Renal pelvis (tissue), 4 donors: Measurements from ENCODE around the gene SLC25A21. TPM values are rescaled to one million over a fixed set of nuclear protein-coding genes. Genes with fewer than 3 reads are reported as not detected.
A peak's percentile ranks its signal among the peaks of the same experiment; 100 is the strongest.

ENCODE experiments used
- DNase-seq: peaks from one replicate; pipeline ENCODE4 v3.0.0-alpha.2; 2013
- polyA plus RNA-seq, 3 donors: library from polyadenylated mRNA; unstranded; fragments of 120-200 nt; gene quantifications; one replicate each; pipeline ENCODE4 v1.2.1, GENCODE V29; 2013; ENCODE audit not compliant: insufficient read length in 3 of 3

SLC25A21 gene
- polyA plus RNA-seq, 3 donors = 3.3 to 4.3 (median 3.3) TPM

GRCh38 chr14:36663404-36664321 is 508.7 kb downstream of the SLC25A21 start:
- DNase-seq = no peak

- no peak for DNase-seq
Observed at GRCh38 chr14:36662543-36663403, 509.6 kb downstream of the SLC25A21 start.

GRCh38 chr14:36662258-36662542 is 510.2 kb downstream of the SLC25A21 start:
- no peak for DNase-seq

GRCh38 chr14:36661506-36662257 is 510.7 kb downstream of the SLC25A21 start, which contains the start of gene PAX9:
Gene PAX9 (plus strand): TSS chr14:36661860. CDS start chr14:36662090, 230 bp downstream.
- peak; percentile 86 for DNase-seq

- no peak for DNase-seq
Observed at GRCh38 chr14:36660736-36661505, 511.5 kb downstream of the SLC25A21 start.

GRCh38 chr14:36659822-36660735 is 512.3 kb downstream of the SLC25A21 start:
- no peak for DNase-seq

- no peak for DNase-seq
Observed at GRCh38 chr14:36659010-36659821, 513.2 kb downstream of the SLC25A21 start.

GRCh38 chr14:36658123-36659009 is 514.0 kb downstream of the SLC25A21 start:
- no peak for DNase-seq

- DNase-seq = no peak
Observed at GRCh38 chr14:36657399-36658122, 514.8 kb downstream of the SLC25A21 start.

- no peak for DNase-seq
Observed at GRCh38 chr14:36656687-36657398, 515.6 kb downstream of the SLC25A21 start.

- DNase-seq = no peak
Observed at GRCh38 chr14:36655963-36656686, 516.3 kb downstream of the SLC25A21 start.

- no peak for DNase-seq
Observed at GRCh38 chr14:36655571-36655962, 516.8 kb downstream of the SLC25A21 start.

- DNase-seq = no peak
Observed at GRCh38 chr14:36654794-36655381, 517.5 kb downstream of the SLC25A21 start.

- no peak for DNase-seq
Observed at GRCh38 chr14:36653962-36654793, 518.2 kb downstream of the SLC25A21 start.

GRCh38 chr14:36653413-36653812 is 519.0 kb downstream of the SLC25A21 start:
- DNase-seq = no peak
